Ishikawa (cell line): ENCODE results near the gene RS1.

Experiments
- CEBPB ChIP-seq: IDR thresholded peaks from 2 replicates; pipeline ENCODE4 v1.6.1; 2012
- CREB1 ChIP-seq: IDR thresholded peaks from 2 replicates; pipeline ENCODE4 v1.6.1; 2012; ENCODE audit warnings: low read depth
- EGR1 ChIP-seq: IDR thresholded peaks from 2 replicates; pipeline ENCODE4 v1.6.1; 2012
- EP300 ChIP-seq: IDR thresholded peaks from 2 replicates; pipeline ENCODE4 v1.6.1; 2012; ENCODE audit warnings: borderline replicate concordance
- FOXM1 ChIP-seq: IDR thresholded peaks from 2 replicates; pipeline ENCODE4 v1.6.1; 2012; ENCODE audit warnings: low read depth, borderline replicate concordance
- MAX ChIP-seq: IDR thresholded peaks from 2 replicates; pipeline ENCODE4 v1.6.1; 2012
- NFIC ChIP-seq: IDR thresholded peaks from 2 replicates; pipeline ENCODE4 v1.6.1; 2012
- RAD21 ChIP-seq: IDR thresholded peaks from 2 replicates; pipeline ENCODE4 v1.6.1; 2012; ENCODE audit warnings: low read depth
- REST ChIP-seq: IDR thresholded peaks from 2 replicates; pipeline ENCODE4 v1.6.1; 2012; ENCODE audit warnings: low read depth, mild to moderate bottlenecking
- TAF1 ChIP-seq: IDR thresholded peaks from 2 replicates; pipeline ENCODE4 v1.6.1; 2012; ENCODE audit warnings: low read depth, mild to moderate bottlenecking
- TCF12 ChIP-seq: IDR thresholded peaks from 2 replicates; pipeline ENCODE4 v1.6.1; 2012; ENCODE audit warnings: low read depth
- TEAD4 ChIP-seq: IDR thresholded peaks from 2 replicates; pipeline ENCODE4 v1.6.1; 2012
- USF1 ChIP-seq: IDR thresholded peaks from 2 replicates; pipeline ENCODE4 v1.6.1; 2012
- YY1 ChIP-seq: IDR thresholded peaks from 2 replicates; pipeline ENCODE4 v1.6.1; 2012; ENCODE audit warnings: low read depth
- ZBTB7A ChIP-seq: IDR thresholded peaks from 2 replicates; pipeline ENCODE4 v1.6.1; 2012; ENCODE audit warnings: low read depth

RS1 gene

DNA sequence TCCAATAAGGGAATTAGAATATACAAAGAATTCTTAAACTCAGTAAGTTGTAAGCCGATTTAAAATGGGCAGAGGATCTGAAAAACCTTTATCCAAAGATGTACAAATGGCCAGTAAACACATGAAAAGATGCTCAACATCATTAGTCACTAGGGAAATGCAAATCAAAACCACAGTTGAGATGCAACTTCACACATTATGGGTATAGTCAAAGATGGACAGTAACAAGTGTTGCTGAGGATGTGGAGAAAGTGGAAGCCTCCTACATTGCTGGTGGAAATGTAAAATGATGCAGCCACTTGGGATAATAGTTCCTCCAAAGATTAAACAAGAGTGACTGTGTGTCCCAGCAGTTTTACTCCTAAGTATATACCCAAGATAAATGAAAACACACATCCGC, 32.6 kb downstream of the RS1 start:
- no peak for TF ChIP-seq TCF12

GRCh38 chrX:18638398-18638797, 33.5 kb downstream of the RS1 start:
- no peak for TF ChIP-seq TEAD4
- no peak for TF ChIP-seq RAD21
- no peak for TF ChIP-seq USF1
- TF ChIP-seq REST, result no peak
- TF ChIP-seq FOXM1, result no peak
- no peak for TF ChIP-seq EP300
- no peak for TF ChIP-seq EGR1
- TF ChIP-seq CEBPB, result no peak
- no peak for TF ChIP-seq TAF1
- no peak for TF ChIP-seq MAX
- TF ChIP-seq TCF12, result no peak
- TF ChIP-seq YY1, result no peak
- TF ChIP-seq ZBTB7A, result no peak

DNA sequence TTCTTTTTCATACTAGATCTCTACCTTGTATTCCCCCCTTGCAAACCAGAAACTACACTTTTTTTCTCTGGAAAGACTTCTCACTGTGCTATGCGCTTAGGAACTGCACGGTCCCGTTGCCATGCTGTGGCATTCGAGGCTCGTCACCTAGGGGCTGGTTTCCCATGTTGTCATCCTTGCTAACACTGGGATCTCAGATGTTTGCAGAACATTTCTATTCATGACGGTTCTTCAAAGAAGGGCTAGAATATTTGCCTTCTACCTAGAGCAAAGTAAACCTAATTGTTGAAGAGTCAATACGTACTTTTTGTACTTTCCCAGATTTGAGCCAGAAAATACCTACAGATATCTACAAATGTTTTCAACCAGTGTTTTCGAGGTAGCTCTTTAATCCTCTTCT, 41.0 kb downstream of the RS1 start:
- TF ChIP-seq FOXM1, result no peak
- no peak for TF ChIP-seq YY1
- TF ChIP-seq EGR1, result no peak
- no peak for TF ChIP-seq REST
- no peak for TF ChIP-seq MAX
- TF ChIP-seq CEBPB, result no peak
- no peak for TF ChIP-seq EP300
- TF ChIP-seq USF1, result no peak
- TF ChIP-seq NFIC, result no peak
- TF ChIP-seq TAF1, result no peak
- TF ChIP-seq RAD21, result no peak
- TF ChIP-seq TEAD4, result no peak
- no peak for TF ChIP-seq ZBTB7A
- TF ChIP-seq TCF12, result no peak
- no peak for TF ChIP-seq CREB1

- TF ChIP-seq CEBPB (no peak), CREB1 (no peak), REST (no peak), EGR1 (no peak), EP300 (no peak), NFIC (no peak), TCF12 (no peak), MAX (no peak), ZBTB7A (no peak), YY1 (no peak), FOXM1 (no peak)
Measured at GRCh38 chrX:18624599-18624998, 47.3 kb downstream of the RS1 start.

DNA sequence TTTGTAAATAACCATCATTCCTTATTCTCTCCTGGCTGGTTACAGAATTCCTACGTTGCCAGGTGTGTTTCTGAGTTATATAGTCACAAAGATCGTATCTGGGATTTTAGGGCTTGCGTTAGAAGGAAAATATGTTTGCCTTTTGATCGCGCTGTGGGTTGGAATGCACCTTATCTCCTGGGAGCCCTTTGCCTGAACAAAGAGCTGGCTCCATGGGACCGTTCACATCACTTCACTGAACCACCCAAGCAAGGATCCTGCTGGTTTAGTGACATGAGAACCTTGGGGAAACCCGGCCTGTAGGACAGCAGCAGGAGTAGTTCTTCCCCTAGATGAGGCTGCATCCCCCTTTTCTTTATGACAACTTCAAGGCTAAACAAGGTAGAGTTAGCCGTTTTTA, 51.6 kb downstream of the RS1 start:
- TF ChIP-seq TEAD4 (no peak), EP300 (no peak), CREB1 (no peak), MAX (no peak)
